LNCaP clone FGC (cell line): ENCODE measurements around the gene SSPN.

Experiments
- DNase-seq: peaks from one replicate; pipeline ENCODE4 v3.0.0-alpha.2; 2011; ENCODE audit warnings: low read depth
- H3K4me3 ChIP-seq: 2 replicates; pipeline ENCODE4 v1.5.1; 2011; ENCODE audit warnings: mild to moderate bottlenecking, low read depth, low read length, control low read depth
- CTCF ChIP-seq: IDR thresholded peaks from 2 replicates; pipeline ENCODE4 v1.5.1; 2012; ENCODE audit warnings: mild to moderate bottlenecking; ENCODE audit not compliant: control insufficient read depth, insufficient read depth; ENCODE audit errors: extremely low read depth

The SSPN gene

GRCh38 chr12:26195250-26195640 lies at the start of gene SSPN:
TSS of gene SSPN (plus strand) at chr12:26195573. CDS start at chr12:26195673, 100 bp downstream.
- H3K4me3 ChIP-seq = no peak within 1 kb of the TSS
- TF ChIP-seq CTCF = no peak
- no peak for DNase-seq

- no peak for DNase-seq
- H3K4me3 ChIP-seq = no peak overlapping the region
- TF ChIP-seq CTCF = no peak
These were observed 47.1 kb upstream of the SSPN start for GRCh38 chr12:26148291-26148690.

GRCh38 chr12:26149968-26150500 lies 45.3 kb upstream of the SSPN start:
- H3K4me3 ChIP-seq = no peak overlapping the region
- no peak for TF ChIP-seq CTCF
- DNase-seq = no peak

- no peak for TF ChIP-seq CTCF
- no peak for DNase-seq
- H3K4me3 ChIP-seq = no peak overlapping the region
These were observed 44.5 kb upstream of the SSPN start for GRCh38 chr12:26150736-26151450.

GRCh38 chr12:26152507-26153102 lies 42.8 kb upstream of the SSPN start:
- TF ChIP-seq CTCF = no peak
- DNase-seq = no peak
- H3K4me3 ChIP-seq = no peak overlapping the region

GRCh38 chr12:26153421-26154154 lies 41.8 kb upstream of the SSPN start:
- no peak overlapping the region for H3K4me3 ChIP-seq
- no peak for TF ChIP-seq CTCF
- no peak for DNase-seq
